Peyer's patch (tissue), 4 donors: Measurements from ENCODE around the gene MT1X.

Experiments
- CTCF ChIP-seq, 6 experiments: fragments of 450-650 bp in 4 of 6; fragments of 200-600 bp in 2 of 6; sonication (generic) in 1 of 6; IDR thresholded peaks; one replicate each; pipeline ENCODE4 v1.5.1; 2017 to 2019; ENCODE audit warnings: antibody characterized with exemption in 6 of 6, mild to moderate bottlenecking in 3 of 6, moderate library complexity in 1 of 6
- POLR2A ChIP-seq, 2 donors: fragments of 450-650 bp; IDR thresholded peaks; one replicate each; pipeline ENCODE4 v1.5.1; 2017; ENCODE audit warnings: antibody characterized with exemption in 2 of 2, mild to moderate bottlenecking in 2 of 2, moderate library complexity in 2 of 2

- TF ChIP-seq POLR2A (IDR thresholded peaks at IDR 0.05), result no peak
- no peak for TF ChIP-seq CTCF (IDR thresholded peaks at IDR 0.05)
These were observed 2.1 kb downstream of the MT1X start for GRCh38 chr16:56684256-56684925.
